Measurements from ENCODE around the gene HNRNPC.
"Not testable (repeated sequence)": the region's sequence is repeated elsewhere in the genome, so short reads cannot be mapped to it uniquely, and the experiment has no call there.

The HNRNPC gene

DNA sequence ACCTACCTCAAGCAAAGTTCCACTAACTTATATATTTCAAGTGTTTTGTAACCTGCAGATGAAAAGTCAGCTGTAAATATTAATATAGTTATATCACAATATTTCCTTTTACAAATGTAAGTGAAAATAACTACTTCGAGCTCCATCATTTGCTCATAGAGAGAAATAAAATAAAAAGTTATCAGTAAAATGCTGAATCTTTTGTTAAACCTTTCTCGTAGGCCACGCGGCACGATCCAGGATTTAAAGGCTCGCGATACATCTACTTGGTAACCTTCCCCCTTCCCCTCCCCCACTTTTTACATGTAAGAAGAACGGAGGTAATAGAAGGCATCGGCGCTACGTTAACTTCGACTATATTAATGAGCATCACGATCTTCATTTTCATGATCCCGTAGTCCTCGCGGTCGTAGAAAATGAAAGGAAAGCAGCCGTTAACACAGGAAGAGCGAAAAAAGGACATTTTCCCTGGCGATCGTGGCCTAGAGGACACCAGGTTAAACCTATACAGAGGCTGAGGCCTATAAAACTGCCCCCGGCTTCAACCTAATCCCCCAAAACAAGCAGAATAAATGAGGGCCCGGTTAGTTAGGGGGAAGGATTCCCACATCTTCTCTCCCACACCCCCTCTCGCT, 508 bp downstream of the HNRNPC start:
- peak; percentile 29 for DNase-seq

DNA sequence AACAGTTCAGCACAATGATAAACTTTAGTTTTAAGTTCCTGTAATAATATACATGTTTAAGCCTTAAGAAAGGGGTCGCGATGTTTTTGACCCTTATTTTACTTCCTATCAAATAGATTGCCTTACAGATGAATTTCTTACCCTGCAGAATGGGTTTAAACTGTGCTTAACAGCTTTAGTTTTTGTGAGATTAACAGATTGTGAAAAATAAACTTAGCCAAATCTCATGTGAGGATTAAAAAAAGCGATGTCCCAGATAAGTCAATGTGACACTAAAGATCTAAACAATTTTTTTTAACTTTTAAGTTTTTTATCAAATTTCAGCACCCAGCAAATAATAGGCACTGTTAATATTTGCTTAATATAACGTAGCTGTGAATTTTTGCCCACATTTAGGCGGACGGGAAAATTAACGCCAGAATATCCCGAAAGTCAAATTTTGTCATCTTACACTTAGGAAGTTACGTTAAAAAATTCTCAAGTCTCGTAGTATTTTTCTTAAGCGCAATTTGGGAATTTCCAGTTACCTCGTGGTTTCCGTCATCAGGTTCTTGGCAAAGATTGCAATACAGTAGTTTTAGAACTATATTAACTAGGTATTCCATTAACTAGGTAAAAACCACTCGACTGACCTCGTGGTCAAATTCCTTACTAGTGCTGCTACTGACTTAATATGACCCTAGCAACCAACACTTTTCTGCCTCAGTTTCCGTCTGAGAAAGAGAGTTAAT, 1.2 kb downstream of the HNRNPC start:
- no peak for DNase-seq

DNA sequence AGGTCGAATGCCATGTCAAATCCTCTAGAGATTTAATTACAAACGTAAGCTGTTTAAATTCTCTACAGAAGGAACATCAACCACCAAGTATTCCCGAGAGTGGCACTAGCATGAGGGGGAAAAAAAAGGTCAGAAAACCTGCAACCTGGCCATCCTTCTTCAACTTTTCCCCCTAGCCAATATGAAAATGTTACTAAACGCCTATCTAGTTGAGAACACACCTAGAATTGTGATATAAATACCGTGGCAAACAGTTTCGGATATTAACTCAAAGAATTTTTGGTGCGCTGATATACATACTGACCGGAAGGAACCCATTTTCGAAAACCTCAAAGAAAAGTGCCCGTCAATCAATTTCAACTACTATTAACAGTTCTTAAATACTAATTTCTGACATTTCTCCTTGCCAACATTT, 1.8 kb downstream of the HNRNPC start:
- no peak for DNase-seq

DNA sequence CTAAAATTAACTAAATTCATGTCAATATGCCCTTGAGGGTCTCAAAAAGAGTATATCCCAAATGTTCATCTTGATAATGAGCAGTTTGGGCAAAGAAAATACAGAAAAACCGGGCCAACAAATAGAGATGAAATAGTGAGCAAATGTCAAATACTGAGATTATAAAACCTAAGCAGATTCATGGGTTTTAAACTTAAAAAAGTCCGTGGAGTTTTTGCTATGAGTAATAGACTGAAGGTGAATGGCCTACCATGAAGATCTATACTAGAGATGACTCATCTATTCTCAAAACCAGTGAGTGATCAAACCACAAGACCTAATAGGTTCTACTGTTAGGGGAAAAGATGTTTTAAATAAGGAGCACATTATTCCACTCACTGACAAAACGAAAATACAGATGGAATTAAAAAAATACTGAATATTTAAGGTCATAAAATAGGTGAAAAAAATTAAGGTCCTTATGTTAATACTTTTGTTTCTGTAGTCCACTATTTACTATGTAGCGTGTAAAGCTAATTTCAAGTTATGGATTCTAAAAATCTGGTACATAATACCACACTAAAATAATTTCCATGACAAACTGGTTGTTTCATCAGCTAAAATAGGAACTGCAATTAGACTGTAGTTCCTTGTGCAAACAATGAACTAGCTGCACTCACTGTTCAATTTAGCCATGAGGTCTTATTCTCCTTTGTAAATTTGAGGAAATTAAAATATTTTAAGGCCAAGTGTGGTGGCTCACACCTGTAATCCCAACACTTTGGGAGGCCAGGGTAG, 5.0 kb downstream of the HNRNPC start:
- DNase-seq = peak; percentile 52

DNA sequence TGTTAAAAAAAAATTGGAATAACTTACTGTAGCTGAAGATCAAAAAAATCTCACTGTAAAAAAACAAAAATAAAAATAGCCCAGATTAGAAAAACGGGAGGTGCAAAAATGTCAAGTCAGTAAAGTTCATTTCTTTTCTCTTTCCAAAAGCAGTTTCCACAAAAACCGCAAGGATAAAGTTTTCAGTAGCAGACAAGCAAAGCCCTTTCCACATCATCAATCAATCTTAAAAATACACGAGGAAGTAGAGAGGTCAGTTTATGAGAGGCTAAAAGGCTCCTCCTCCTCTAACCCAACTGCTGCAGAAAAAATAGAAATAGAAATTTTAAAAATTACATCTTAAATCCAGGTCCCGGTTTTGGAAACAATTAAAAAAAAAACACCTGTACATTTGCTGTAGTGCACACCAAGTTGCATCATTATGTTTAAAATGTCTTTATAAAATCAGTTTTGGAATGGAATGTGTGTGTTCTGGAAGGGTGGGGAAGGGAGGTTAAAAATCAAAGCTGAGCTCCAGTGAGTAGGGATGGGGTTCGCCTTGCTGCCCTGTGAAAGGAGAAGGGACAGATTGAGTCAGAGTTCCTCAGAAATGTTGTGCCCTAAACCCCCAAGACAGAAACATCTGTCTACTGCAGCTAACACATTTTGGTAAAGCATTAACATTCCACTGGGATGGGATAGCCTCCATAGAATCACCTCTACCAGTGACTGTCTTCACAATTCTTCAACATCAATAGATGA, 5.8 kb downstream of the HNRNPC start:
- peak; percentile 89 for DNase-seq

DNA sequence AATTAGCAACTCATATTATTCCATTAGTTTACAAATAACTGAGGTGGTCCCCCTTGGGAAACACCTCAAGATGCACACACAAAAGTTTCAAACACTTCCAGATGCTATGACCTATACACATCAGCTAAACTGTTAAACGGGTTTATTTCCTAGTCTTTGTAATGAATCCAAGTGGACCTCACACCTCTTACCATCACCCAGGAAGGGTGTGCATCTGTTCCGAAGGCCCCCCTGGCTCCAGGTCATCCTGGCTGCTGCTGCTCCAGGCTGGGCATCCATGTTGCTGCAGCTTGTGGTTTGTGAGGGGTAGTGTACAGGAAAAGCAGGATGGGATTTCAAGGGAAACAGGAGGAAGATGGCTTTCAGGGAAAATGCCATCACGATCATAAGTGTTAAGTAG, 6.8 kb downstream of the HNRNPC start:
- DNase-seq = no peak

DNA sequence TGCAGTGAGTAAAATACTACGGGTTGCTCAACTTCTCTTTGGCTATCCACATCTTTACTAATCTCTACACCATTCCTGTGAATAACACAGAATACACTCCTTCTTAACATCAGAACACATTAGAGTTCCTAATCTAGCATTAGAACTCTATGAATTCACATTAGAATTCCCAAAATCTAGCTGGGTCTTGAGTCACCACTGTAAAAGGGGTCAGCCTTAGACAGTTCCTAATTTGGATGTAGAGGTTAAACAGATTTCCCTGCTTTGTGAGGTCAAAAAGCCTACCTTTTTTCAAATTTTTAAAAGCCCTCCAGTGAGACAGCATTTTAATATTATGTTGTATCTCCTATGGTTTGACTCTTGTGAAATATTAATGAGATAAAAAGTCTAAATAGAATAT, 7.4 kb downstream of the HNRNPC start:
- DNase-seq = no peak

DNA sequence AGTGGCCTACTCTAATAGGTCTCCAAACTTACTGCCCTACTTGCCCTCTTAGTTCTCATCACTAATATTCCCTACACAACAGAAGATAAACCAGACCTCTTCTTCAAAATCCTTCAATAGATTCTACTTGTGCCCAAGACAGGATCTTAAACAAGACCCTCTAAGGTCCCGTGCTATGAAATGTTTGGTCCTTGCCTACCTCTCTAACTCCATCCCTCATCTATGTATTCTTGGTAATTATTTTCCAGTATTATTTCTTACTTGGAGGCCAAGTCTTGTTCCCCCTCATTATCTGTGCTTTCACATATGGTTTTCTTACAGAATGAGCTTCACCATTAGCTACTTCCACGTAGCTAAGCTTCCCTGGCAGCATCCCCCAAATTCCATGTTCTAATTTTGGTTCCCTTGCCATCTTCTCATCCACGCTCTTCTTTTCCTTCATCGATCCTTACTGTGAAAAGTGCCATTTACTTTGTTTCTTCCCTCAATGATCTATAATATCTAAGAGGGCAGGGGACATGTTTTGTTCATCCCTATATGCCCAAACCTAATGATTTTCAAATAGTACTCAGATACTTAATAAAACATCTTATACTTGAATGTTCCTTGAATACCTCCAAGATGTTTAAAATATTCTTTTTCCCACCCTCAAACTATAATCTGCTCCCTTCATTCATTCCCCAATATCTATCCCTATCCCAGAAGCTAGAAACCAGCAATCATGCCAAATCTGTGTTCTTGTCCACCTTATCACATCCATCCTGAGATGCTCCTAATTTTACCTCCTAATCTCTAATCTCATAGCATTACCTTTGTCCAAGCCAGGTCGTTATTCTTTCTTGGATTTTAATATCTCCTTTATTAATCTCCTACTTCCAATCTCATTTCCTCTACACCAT, 10.1 kb downstream of the HNRNPC start:
- DNase-seq = no peak

DNA sequence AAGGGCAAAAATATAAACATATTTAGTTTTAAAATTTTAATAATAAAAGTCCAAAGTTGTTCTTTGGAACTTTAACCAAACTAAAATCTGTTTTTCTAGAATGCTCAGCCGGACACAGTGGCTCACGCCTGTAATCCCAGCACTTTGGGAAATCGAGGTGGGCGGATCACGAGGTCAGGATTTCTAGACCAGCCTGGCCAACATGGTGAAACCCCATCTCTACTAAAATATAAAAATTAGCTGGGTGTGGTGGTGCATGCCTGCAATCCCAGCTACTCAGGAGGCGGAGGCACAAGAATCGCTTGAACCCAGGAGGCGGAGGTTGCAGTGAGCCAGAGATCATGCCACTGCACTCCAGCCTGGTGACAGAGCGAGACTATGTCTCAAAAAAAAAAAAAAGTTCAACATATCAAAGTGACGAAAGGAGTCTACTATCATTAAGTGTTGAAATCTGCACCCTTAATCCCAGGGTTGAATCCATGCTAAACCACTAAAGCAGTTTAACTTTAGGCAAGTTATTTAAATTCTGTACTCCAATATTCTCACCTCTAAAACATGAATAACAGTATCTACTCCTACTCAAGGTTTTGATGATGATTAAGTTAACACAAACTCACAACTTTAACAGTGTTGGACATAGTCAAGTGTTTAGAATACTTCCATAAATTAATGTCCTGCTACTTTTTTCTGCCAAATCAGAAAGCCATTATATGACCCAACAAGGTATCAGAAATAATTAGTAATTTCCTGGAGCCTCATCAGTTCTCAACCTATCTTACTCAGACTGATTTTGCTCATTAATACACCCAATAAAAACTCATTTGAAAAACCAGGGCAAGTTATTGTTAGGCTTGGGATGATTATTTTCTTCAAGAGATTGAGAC, 11.0 kb downstream of the HNRNPC start:
- peak; percentile 43 for DNase-seq

DNA sequence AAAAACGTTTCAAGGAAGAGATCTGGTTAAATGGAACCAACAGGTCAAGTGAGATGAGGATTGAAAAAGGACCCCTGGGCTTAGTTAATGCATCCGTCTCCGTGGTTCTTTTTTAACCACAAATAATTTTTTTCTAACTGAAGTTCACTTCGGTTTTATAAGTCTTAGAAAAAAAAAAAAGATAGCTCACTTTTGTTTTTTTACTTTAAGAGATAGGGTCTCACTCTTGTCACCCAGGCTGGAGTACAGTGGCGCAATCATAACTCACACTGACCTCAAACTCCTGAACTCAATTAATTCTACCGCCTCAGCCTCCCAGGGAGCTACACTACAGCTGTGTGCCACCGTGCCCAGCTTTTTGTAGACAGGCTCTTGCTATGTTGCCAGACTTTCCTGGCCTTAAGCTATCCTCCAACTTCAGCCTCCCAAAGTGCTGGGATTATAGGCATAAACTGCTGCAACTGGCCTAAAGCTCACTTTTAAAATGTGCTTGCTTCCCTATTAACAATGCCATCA, 11.8 kb downstream of the HNRNPC start:
- DNase-seq = peak; percentile 64

DNA sequence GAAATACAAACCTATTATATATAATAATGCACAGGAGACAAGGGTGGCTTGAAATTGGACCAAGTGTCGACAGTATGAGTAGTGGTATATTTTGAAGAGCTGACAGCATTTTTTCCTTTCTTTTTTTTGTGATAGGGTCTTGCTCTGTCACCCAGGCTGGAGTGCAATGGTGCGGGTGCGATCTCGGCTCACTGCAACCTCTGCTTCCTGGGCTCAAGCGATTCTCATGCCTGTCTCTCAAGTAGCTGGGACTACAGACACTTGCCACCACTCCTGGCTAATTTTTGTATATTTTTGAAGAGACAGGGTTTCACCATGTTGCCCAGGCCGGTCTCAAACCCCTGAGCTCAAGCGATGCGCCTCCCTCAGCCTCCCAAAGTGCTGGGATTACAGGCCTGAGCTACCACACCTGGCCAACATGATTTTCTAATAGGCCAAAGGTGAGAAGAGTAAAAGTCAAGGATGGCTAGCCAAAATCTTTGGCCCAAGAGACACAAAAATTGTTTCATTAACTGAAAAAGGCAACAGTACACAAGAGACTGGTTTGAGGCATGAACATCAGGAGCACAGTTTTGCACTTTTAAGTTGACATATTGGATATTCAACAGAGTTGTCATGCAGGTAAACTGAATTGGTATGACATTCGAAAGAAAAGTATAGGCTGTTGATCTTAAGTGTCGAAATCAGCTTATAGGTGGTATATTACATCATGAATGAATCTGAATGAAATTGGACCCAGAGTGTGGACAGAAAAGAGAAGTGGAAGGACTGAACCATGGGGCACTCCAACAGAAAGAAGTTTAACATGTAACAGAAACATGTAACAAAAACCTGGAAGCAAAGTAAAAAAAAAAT, 12.5 kb downstream of the HNRNPC start:
- peak; percentile 82 for DNase-seq

DNA sequence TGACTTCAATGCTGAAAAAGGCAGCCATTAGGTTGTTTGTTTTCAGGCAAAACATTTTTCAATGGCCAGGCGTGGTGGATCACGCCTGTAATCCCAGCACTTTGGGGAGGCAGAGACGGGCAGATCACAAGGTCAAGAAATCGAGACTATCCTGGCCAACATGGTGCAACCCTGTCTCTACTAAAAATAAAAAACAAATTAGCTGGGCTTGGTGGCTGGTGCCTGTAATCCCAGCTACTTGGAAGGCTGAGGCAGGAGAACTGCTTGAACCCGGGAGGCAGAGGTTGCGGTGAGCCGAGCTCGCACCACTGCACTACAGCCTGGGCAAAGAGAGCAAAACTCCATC, 13.2 kb downstream of the HNRNPC start:
- not testable (repeated sequence) for DNase-seq

DNA sequence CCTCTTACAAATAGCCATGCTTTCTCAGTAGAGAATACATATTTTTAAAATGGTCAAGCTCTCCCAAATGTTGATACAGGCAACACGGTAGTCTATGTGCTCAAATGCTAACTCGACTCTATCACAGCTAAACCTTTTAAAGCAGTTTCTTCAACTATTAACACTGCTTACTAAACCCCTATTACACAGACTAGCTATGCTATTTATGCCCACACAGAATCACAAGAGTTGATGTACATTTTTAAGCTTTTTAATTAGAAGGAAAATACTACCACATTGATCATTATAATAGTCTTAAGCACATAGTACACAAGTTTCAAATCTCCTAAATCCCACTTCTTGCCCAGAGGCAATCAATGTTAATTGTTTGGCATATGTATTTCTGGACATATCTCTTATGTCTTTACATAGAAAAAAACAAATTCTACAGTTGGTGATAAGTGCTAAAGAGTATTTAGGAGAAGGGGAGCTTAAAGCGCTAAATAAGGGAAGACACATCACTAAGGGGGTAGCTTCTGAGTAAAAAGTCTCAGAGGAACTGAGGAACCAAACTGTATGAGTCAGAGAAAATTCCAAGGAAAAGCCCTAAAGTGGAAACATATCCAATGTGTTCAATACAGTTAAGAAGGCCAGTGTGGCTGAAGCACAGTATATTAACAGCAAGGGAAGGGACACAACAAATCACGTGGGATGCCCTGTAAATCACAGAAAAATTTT, 13.7 kb downstream of the HNRNPC start:
- no peak for DNase-seq

DNA sequence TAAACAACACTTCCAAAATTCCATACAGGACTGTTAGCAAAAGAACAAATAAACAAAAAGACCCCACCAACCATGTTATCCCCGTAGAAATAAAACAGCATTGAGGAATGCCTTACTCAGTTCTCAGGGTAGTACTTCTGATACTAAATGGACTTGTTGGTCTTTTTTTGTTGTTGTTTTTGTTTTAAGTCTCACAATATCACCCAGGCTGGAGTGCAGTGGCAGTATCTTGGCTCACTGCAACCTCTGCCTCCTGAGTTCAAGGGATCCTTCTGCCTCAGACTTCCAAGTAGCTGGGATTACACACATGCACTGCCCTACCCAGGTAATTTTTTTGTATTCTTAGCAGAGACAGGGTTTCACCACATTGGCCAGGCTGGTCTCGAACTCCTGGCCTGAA, 17.1 kb downstream of the HNRNPC start:
- DNase-seq = no peak

DNA sequence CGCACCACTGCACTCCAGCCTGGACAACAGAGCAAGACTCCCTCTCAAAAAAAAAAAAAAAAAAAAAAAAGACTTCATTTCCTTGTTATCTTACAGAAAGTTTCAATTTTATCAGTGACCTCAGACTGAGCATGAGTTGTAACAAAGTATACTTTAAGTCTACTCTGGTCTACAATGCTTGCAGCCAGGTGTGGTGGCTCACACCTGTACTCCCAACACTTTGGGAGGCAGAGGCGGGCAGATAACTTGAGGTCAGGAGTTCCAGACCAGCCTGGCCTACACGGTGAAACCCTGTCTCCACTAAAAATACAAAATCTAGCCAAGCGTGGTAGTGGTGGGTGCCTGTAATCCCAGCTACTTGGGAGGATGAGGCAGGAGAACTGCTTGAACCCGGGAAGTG, 18.0 kb downstream of the HNRNPC start:
- no peak for DNase-seq

DNA sequence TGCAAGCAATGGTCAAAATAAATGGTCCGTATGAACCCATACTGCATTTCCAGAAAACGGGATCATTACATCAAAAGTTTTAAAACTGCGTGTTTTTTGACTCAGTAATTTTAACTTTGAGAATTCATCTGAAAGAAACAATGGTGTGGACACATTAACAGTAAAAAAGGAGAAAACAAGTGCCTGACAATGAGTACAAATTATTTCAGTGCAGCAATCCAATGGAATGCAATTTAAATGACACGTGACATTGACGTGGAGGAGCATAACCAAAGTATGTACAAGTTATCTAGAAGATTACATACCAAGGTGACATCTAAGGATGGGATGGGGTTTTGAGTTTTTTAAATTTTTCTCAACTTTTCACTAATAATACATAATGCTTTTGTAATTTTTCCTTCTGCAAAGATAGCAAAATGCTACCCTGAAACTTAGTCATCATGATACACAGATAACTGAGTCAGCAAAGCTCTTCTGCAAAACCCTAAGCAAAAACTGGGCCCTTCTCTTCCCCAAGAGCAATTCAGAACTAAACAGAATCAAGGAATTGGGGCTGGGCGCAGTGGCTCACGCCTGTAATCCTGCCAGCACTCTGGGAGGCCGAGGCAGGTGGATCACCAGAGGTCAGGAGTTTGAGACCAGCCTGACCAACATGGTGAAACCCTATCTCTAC, 20.4 kb downstream of the HNRNPC start:
- DNase-seq = no peak

DNA sequence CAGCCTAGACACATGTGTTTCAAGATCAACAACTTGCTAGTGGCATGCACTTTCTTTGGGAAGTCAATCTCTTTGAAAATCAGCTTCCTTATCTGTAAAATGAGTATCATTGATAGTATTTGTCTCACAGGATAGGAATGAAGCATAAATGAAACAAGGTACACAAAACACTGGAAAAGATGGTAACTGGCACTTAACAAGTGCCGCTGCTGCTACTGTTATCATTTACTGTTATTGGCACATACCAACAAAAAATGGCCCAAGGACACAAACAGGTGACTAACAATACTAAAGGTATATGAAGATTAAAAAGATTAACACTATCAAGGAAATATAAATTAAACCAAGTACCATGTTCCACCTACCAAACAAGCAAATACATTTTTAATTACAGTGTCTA, 20.9 kb downstream of the HNRNPC start:
- no peak for DNase-seq

DNA sequence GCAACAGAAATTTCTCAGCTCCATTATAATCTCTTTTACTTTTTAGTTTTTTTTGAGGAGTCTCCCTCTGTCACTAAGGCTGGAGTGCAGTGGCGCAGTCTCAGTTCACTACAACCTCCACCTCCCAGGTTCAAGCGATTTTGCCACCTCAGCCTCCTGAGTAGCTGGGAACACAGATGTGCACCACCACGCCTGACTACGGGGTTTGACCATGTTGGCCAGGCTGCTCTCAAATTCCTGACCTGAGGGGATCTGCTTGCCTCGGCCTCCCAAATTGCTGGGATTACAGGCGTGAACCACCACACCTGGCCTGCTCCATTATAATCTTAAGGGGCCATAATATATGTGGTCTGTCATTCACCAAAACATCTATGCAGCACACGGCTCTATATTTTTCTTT, 23.4 kb downstream of the HNRNPC start:
- DNase-seq = no peak

DNA sequence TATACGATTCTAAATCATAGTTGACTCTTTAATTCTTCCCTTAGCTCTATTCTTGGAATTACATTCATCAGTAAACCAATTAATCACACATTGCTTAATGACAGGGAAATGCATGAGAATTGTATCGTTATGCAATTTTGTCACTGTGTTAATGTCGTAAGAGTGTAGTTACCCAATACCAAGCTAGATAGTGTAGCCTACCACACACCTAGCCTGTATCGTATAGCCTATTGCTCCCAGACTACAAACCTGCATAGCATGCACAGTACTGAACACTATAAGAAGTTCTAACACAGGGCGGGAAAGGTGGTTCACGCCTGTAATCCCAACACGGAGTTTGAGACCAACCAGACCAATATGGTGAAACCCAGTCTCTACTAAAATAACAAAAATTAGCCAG, 24.7 kb downstream of the HNRNPC start:
- peak; percentile 77 for DNase-seq

Measured in MV-4-11 (cell line).